Measurements from ENCODE around the gene LRMDA. TPM values are rescaled to one million over a fixed set of nuclear protein-coding genes. Genes with fewer than 3 reads are reported as not detected.

LRMDA gene
- total and polyA plus RNA-seq, 2 of the 13 experiments (the other 11 are each of a cell fraction or from before 2014, with no cell fraction given), result 13.4 to 22.0 TPM

- no peak for TF ChIP-seq STAT6 (CRISPR knock-in tag; IDR thresholded peaks at IDR 0.05; ENCODE audit: borderline replicate concordance)
- TF ChIP-seq PHF20 (CRISPR knock-in tag; IDR thresholded peaks at IDR 0.05), result no peak
- no peak for TF ChIP-seq HNRNPH1 (optimal IDR thresholded peaks at IDR 0.05; ENCODE audit: low read depth, low read length)
- TF ChIP-seq REST (IDR thresholded peaks at IDR 0.05; ENCODE audit: borderline replicate concordance in 1 of 2, low read depth in 1 of 2, low read length in 2 of 2), result 0 out of 4 replicates have a peak, but pooled peaks of 1 of the 2 experiments have one; percentile 28
- no peak for TF ChIP-seq XRCC5 (optimal IDR thresholded peaks at IDR 0.05; ENCODE audit: low read length)
- 0 out of 2 replicates have a peak, but pooled peaks have one; percentile 36 for TF ChIP-seq ZNF891 (CRISPR knock-in tag; IDR thresholded peaks at IDR 0.05)
- TF ChIP-seq HNRNPUL1 (IDR thresholded peaks at IDR 0.05; ENCODE audit: low read depth, low read length), result no peak
- no peak for TF ChIP-seq ZNF878 (CRISPR knock-in tag; IDR thresholded peaks at IDR 0.05)
- no peak for TF ChIP-seq ISL2 (CRISPR knock-in tag; IDR thresholded peaks at IDR 0.05)
- TF ChIP-seq MLXIP (CRISPR knock-in tag; IDR thresholded peaks at IDR 0.05; ENCODE audit: borderline replicate concordance), result no peak
- no peak for TF ChIP-seq FIP1L1 (IDR thresholded peaks at IDR 0.05; ENCODE audit: borderline replicate concordance, insufficient read depth, low read depth, low read length)
- TF ChIP-seq ZBTB39 (CRISPR knock-in tag; IDR thresholded peaks at IDR 0.05), result no peak; the same call in 1 of the 2 replicates
- no peak for TF ChIP-seq ATAD3A (CRISPR knock-in tag; IDR thresholded peaks at IDR 0.05)
- no peak for TF ChIP-seq GLMP (CRISPR knock-in tag; IDR thresholded peaks at IDR 0.05; ENCODE audit: borderline replicate concordance)
These were observed 28.8 kb upstream of the LRMDA start (continued) for GRCh38 chr10:75402486-75403143.

Data from HepG2 (cell line).